ENCODE measurements around the gene ERCC3. TPM values are rescaled to one million over a fixed set of nuclear protein-coding genes. Genes with fewer than 3 reads are reported as not detected.

ERCC3 gene
- 37.7 and 38.0 TPM in 2 replicates for total RNA-seq
- polyA plus RNA-seq, result 38.2 and 47.8 TPM in 2 replicates
- 21.9 and 28.9 TPM in 2 replicates for polyA plus RNA-seq (2012)
- polyA minus RNA-seq (ENCODE audit: low replicate concordance), result 28.0 and 32.7 TPM in 2 replicates

DNA sequence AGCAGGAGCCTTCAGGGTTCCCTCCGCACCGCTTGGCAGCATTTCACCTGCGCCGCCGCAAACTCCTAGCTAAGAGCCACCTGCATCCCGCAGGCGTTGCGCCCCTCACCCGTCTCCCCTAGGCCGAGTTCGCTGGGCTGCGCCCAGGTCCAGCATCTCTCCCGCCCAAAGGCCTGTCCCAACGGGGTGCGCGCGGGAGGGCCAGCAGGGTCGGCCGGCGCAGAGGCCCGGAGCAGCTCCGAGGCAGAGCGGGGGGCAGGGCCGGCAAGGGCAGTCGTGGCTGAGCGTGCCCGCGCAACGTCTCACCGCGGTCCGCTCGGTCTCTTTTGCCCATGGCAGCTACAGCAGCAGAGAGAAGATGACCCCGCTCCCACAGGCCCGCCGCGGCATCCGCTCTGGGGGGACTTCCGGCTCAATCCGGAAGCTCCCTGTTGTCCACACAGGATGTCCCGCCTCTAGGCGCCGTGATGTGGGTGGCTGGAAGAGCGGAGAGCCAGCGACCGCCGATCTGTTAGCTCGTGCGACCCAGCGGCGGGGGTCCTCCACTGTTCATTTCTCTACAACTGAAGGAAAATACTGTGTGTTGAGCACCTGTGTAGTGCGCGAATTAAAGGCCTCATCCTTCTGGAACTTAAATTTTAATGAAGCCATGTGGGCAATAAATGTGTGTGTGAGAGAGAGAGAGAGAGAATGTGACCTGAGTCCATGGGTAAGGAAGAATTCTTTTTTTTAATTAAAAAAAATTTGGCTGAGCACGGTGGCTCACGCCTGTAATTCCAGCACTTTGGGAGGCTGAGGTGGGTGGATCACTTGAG lies at the start of gene ERCC3:
ERCC3 (minus strand) TSS at position 397 of the 815 bp plus-strand sequence; CDS start at position 334, 63 bp downstream.
- TF ChIP-seq, protein P1, sequence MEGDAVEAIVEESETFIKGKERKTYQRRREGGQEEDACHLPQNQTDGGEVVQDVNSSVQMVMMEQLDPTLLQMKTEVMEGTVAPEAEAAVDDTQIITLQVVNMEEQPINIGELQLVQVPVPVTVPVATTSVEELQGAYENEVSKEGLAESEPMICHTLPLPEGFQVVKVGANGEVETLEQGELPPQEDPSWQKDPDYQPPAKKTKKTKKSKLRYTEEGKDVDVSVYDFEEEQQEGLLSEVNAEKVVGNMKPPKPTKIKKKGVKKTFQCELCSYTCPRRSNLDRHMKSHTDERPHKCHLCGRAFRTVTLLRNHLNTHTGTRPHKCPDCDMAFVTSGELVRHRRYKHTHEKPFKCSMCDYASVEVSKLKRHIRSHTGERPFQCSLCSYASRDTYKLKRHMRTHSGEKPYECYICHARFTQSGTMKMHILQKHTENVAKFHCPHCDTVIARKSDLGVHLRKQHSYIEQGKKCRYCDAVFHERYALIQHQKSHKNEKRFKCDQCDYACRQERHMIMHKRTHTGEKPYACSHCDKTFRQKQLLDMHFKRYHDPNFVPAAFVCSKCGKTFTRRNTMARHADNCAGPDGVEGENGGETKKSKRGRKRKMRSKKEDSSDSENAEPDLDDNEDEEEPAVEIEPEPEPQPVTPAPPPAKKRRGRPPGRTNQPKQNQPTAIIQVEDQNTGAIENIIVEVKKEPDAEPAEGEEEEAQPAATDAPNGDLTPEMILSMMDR (conservative IDR thresholded peaks at IDR 0.05 in 1 of 2, IDR thresholded peaks at IDR 0.05 in 1 of 2; ENCODE audit: low read depth in 1 of 2, low read length in 2 of 2), result no peak
- no peak for TF ChIP-seq EZH2 (IDR thresholded peaks at IDR 0.05; ENCODE audit: low read length, missing control alignments)
- H3K4me2 ChIP-seq (ENCODE audit: extremely low read depth, insufficient read depth, low read length), result peak within 1 kb of the TSS; percentile 64
- peak within 1 kb of the TSS; percentile 83 for H3K27ac ChIP-seq (ENCODE audit: insufficient read depth, low read length)
- H3K4me3 ChIP-seq (replicated peaks in 1 of 4; ENCODE audit: control extremely low read depth in 1 of 4, insufficient read depth in 1 of 4, low read depth in 3 of 4, low read length in 4 of 4), result peak within 1 kb of the TSS; percentile 74 to 98 (median 96)
- no peaks in the 10 kb centered on the region for H3K4me1 ChIP-seq (ENCODE audit: control insufficient read depth, extremely low read depth, insufficient read depth, low read length)
- DNase-seq (ENCODE audit: low read depth in 2 of 2), result peak; percentile 81 to 82
- H2AFZ ChIP-seq (ENCODE audit: low read length), result peak within 1 kb of the TSS; percentile 88
- H3K27me3 ChIP-seq (ENCODE audit: control insufficient read depth, insufficient read depth, low read length), result no peaks in the 10 kb centered on the region
- peaks cover 9% of the 10 kb centered on the region for H3K79me2 ChIP-seq (ENCODE audit: control insufficient read depth, insufficient read depth, low read length)
- no peaks in the 10 kb centered on the region for H3K9me3 ChIP-seq (ENCODE audit: control insufficient read depth, insufficient read depth, low read depth, low read length)
- H4K20me1 ChIP-seq (ENCODE audit: control insufficient read depth, extremely low read depth, insufficient read depth, low read length), result no peaks in the 10 kb centered on the region
- peaks cover 11% of the 10 kb centered on the region for H3K36me3 ChIP-seq (ENCODE audit: control insufficient read depth, insufficient read depth, low read length)
- peak within 1 kb of the TSS; percentile 87 for H3K9ac ChIP-seq (ENCODE audit: insufficient read depth, low read length)

DNA sequence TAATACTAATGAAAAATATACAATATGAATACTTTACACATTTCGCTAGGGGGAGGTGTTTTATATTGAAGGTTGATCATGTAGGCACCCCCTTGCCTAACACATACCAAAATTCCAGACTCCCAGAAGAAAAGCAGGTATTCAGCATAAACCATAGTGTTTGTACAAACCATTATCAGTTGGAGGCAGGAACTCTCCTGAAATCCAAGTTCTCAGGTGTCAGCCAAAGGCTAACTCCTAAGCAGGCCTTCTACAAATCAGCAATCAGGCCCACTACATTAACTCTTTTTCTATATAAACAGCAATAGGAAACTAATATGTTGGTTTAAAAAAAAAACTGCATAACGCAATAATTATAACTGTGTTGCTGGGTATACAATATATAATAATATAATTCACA lies 49.3 kb upstream of the ERCC3 start:
- Histone ChIP-seq H3K27ac (ENCODE audit: insufficient read depth, low read length) (no peak overlapping the region), H3K4me3 (replicated peaks in 1 of 4; ENCODE audit: control extremely low read depth in 1 of 4, insufficient read depth in 1 of 4, low read depth in 3 of 4, low read length in 4 of 4) (no peak overlapping the region), H3K9ac (ENCODE audit: insufficient read depth, low read length) (no peak overlapping the region), H3K4me1 (ENCODE audit: control insufficient read depth, extremely low read depth, insufficient read depth, low read length) (no peaks in the 10 kb centered on the region), H4K20me1 (ENCODE audit: control insufficient read depth, extremely low read depth, insufficient read depth, low read length) (no peaks in the 10 kb centered on the region), H2AFZ (ENCODE audit: low read length) (no peak overlapping the region), H3K79me2 (ENCODE audit: control insufficient read depth, insufficient read depth, low read length) (peaks cover 12% of the 10 kb centered on the region), H3K4me2 (ENCODE audit: extremely low read depth, insufficient read depth, low read length) (no peak overlapping the region), H3K9me3 (ENCODE audit: control insufficient read depth, insufficient read depth, low read depth, low read length) (no peaks in the 10 kb centered on the region), H3K36me3 (ENCODE audit: control insufficient read depth, insufficient read depth, low read length) (no peaks in the 10 kb centered on the region), H3K27me3 (ENCODE audit: control insufficient read depth, insufficient read depth, low read length) (no peaks in the 10 kb centered on the region)
- no peak for TF ChIP-seq EZH2 (IDR thresholded peaks at IDR 0.05; ENCODE audit: low read length, missing control alignments)
- TF ChIP-seq, protein P1 (conservative IDR thresholded peaks at IDR 0.05 in 1 of 2, IDR thresholded peaks at IDR 0.05 in 1 of 2; ENCODE audit: low read depth in 1 of 2, low read length in 2 of 2), result no peak
- DNase-seq (ENCODE audit: low read depth in 2 of 2), result no peak

DNA sequence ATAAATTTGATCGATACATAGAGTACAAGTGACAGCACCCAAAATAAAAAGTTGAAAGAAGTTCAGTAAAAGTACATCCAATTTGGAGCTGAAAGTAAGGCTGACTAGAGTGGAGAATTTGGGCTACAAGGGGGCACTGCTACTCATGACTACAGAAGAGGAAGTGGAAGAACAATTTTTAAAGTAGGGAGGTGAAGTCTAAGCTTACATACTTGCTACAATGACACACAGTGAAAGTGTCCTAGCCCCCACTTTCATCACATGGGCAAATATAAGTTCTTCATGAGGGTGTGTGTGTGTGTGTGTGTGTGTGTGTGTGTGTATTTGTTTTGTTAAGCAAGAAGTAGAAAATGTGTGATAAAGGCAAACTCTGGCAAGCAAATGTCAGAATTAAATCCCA lies 48.2 kb upstream of the ERCC3 start:
- Histone ChIP-seq H3K4me3 (replicated peaks in 1 of 4; ENCODE audit: control extremely low read depth in 1 of 4, insufficient read depth in 1 of 4, low read depth in 3 of 4, low read length in 4 of 4) (no peak overlapping the region), H3K9me3 (ENCODE audit: control insufficient read depth, insufficient read depth, low read depth, low read length) (no peaks in the 10 kb centered on the region), H3K9ac (ENCODE audit: insufficient read depth, low read length) (no peak overlapping the region), H2AFZ (ENCODE audit: low read length) (no peak overlapping the region), H3K4me1 (ENCODE audit: control insufficient read depth, extremely low read depth, insufficient read depth, low read length) (no peaks in the 10 kb centered on the region), H4K20me1 (ENCODE audit: control insufficient read depth, extremely low read depth, insufficient read depth, low read length) (no peaks in the 10 kb centered on the region), H3K4me2 (ENCODE audit: extremely low read depth, insufficient read depth, low read length) (no peak overlapping the region), H3K36me3 (ENCODE audit: control insufficient read depth, insufficient read depth, low read length) (no peaks in the 10 kb centered on the region), H3K27ac (ENCODE audit: insufficient read depth, low read length) (no peak overlapping the region), H3K79me2 (ENCODE audit: control insufficient read depth, insufficient read depth, low read length) (peaks cover 12% of the 10 kb centered on the region), H3K27me3 (ENCODE audit: control insufficient read depth, insufficient read depth, low read length) (no peaks in the 10 kb centered on the region)
- TF ChIP-seq, protein P1 (conservative IDR thresholded peaks at IDR 0.05 in 1 of 2, IDR thresholded peaks at IDR 0.05 in 1 of 2; ENCODE audit: low read depth in 1 of 2, low read length in 2 of 2), result no peak
- no peak for TF ChIP-seq EZH2 (IDR thresholded peaks at IDR 0.05; ENCODE audit: low read length, missing control alignments)
- DNase-seq (ENCODE audit: low read depth in 2 of 2), result peak in 1 of 2 donors; percentile 23
